GF-D8 (cell line): ENCODE data around the gene UNC13A.

Experiments used
- DNase-seq: peaks from one replicate; lab custom pipeline; 2025; lab: John Stamatoyannopoulos, UW

Gene UNC13A

GRCh38 chr19:17706750-17707181 lies 18.6 kb upstream of the UNC13A start:
- DNase-seq: no peak

- DNase-seq: no peak
These were observed 15.8 kb upstream of the UNC13A start for GRCh38 chr19:17703824-17704463.

GRCh38 chr19:17695198-17695597 lies 7.0 kb upstream of the UNC13A start:
- DNase-seq: no peak

- DNase-seq: no peak
These were observed 4.4 kb upstream of the UNC13A start for GRCh38 chr19:17692566-17692965.

GRCh38 chr19:17688853-17689595 lies 870 bp upstream of the UNC13A start:
- no peak for DNase-seq

DNA sequence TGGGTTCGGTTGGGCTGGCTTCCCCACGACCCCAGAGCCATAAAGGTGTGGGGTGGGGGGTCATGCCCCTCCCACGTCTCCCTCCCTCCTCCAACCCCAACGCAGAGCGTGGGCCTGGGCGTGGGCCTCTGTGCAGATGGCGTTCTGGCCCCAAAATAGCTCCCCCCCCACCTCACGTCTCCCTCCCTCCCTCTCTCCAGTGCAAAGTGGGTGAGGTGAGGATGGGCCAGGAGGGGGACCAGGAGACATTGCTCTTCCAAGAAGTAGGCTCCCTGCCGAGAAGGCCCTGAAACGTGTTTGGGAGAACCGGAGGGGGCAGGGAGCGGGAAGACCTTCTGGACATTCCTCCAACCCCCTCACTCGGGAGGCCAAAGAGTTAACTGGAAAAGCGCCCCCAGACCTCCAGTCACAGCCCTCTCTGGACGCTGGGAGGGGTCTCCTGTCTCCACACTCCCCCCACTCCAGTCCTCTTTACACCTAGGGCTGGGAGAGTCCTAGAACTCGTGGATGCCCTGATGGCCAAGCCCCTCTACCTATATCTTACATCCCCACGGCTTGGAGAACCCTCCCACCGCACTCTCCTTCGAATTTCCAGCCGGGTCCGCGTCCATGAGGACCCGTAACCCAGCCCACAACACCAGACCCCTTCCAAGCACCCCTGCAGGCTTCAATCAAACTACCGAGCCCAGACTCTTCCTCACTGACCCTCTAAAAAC lies 855 bp downstream of the UNC13A start:
- DNase-seq: no peak

GRCh38 chr19:17686592-17687024 lies 1.5 kb downstream of the UNC13A start:
- no peak for DNase-seq

- DNase-seq: no peak
These were observed 2.1 kb downstream of the UNC13A start for GRCh38 chr19:17686023-17686521.

DNA sequence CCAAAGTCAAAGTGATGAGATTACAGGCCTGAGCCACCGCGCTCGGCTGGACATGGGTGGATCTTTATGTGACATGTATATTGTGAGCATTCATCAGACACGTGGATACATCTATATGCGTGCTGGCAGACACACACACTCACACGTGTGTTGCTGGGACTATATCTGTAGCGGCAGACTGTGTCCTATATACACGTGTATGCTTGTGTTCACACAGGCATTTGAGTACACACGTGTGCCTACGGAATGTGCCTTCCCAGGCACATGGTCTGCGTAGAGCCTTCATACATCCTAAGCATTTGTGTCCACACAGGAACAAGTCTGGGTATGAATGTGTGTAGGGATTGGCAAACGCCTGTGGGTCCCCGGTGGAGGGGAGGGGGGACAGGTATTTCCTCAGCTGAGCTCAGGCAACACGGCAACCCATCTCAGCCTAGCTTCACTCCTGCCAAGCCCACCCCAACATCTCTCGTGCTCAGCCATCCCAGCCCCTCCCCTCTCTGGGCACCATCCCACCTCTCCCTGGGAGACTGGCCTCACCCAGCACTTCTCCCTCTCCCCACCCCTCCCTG lies 2.6 kb downstream of the UNC13A start:
- no peak for DNase-seq

GRCh38 chr19:17684256-17684655 lies 3.9 kb downstream of the UNC13A start:
- DNase-seq: no peak

GRCh38 chr19:17683078-17683477 lies 5.1 kb downstream of the UNC13A start:
- no peak for DNase-seq

DNA sequence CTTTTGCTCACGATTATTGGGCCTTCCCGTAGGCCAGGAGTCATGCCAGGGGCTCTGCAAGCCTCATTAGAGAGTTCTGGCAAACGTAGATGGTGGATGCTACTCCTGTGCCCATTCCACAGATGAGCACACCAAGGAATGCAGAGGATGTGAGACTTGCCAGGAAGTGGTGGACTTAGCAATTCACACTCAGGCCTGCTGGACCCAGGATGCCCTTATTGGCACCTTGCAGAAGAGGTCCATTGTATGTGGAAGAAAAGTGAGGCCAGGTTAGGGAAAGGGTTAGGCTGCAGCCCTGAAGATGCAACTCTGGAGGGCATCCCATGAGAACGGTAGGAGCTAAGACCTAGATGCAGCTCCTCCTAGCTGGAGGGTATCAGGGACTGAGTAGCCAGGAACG lies 5.9 kb downstream of the UNC13A start:
- DNase-seq: no peak

- DNase-seq: no peak
These were observed 6.5 kb downstream of the UNC13A start for GRCh38 chr19:17681505-17682125.

DNA sequence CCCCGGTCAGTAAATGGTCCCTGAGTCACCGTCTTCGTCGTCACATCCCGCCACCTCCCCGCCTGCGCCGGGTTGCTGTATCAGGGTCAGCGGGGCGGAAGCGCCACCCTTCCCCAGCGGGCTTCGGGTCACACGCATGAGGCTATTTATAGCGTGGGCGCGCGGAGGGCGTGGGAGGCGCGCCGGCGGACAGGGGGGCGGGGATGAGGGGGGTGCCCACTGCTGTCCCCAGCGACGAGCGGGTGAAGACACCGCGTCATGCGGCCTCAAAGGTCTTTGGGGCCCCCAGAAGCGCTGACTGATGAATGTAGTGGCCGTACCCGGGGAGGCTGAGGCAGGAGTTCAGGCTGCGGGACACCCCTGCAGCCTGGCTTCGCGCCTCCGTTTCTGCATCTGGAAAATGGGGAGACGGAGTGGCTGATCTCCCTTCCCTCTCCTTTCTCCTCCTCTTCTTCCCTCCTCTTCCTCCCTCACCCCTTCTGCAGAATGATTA lies 7.9 kb downstream of the UNC13A start:
- DNase-seq: no peak

- DNase-seq: no peak
These were observed 8.5 kb downstream of the UNC13A start for GRCh38 chr19:17679526-17680229.

GRCh38 chr19:17678836-17679235 lies 9.3 kb downstream of the UNC13A start:
- DNase-seq: no peak

GRCh38 chr19:17677002-17677401 lies 11.2 kb downstream of the UNC13A start:
- DNase-seq: no peak

- DNase-seq: no peak
These were observed 11.9 kb downstream of the UNC13A start for GRCh38 chr19:17676295-17676694.

- DNase-seq: no peak
These were observed 14.0 kb downstream of the UNC13A start for GRCh38 chr19:17673937-17674799.

GRCh38 chr19:17671906-17672305 lies 16.2 kb downstream of the UNC13A start:
- DNase-seq: no peak
